ENCODE results near the gene NFE2L3.
"Not testable (repeated sequence)": the region's sequence is repeated elsewhere in the genome, so short reads cannot be mapped to it uniquely, and the experiment has no call there.

The NFE2L3 gene

GRCh38 chr7:26155531-26156375 lies 3.8 kb downstream of the NFE2L3 start:
- H3K36me3 ChIP-seq (ENCODE audit: control insufficient read depth, insufficient read depth, low read length) = no peaks in the 10 kb centered on the region
- peaks cover 35% of the 10 kb centered on the region for H3K4me1 ChIP-seq (ENCODE audit: control insufficient read depth, insufficient read depth, low read length, poor library complexity, severe bottlenecking)
- no peaks in the 10 kb centered on the region for H3K9me3 ChIP-seq (ENCODE audit: control insufficient read depth, low read length)
- H3K27me3 ChIP-seq (replicated peaks; ENCODE audit: control insufficient read depth, insufficient read depth, low read length, poor library complexity, severe bottlenecking) = no peaks in the 10 kb centered on the region
- DNase-seq = no peak
- H3K27ac ChIP-seq (ENCODE audit: insufficient read depth, low read length, poor library complexity, severe bottlenecking) = peak overlapping the region; percentile 79
- H3K4me3 ChIP-seq (ENCODE audit: insufficient read depth, low read depth, low read length, poor library complexity, severe bottlenecking) = no peak overlapping the region

GRCh38 chr7:26156451-26157420 lies 4.7 kb downstream of the NFE2L3 start:
- H3K27me3 ChIP-seq (replicated peaks; ENCODE audit: control insufficient read depth, insufficient read depth, low read length, poor library complexity, severe bottlenecking) = no peaks in the 10 kb centered on the region
- peak overlapping the region; percentile 21 for H3K4me3 ChIP-seq (ENCODE audit: insufficient read depth, low read depth, low read length, poor library complexity, severe bottlenecking)
- DNase-seq = peak; percentile 52 to 61 (median 53)
- no peaks in the 10 kb centered on the region for H3K36me3 ChIP-seq (ENCODE audit: control insufficient read depth, insufficient read depth, low read length)
- peaks cover 31% of the 10 kb centered on the region for H3K4me1 ChIP-seq (ENCODE audit: control insufficient read depth, insufficient read depth, low read length, poor library complexity, severe bottlenecking)
- peak overlapping the region; percentile 79 for H3K27ac ChIP-seq (ENCODE audit: insufficient read depth, low read length, poor library complexity, severe bottlenecking)
- H3K9me3 ChIP-seq (ENCODE audit: control insufficient read depth, low read length) = no peaks in the 10 kb centered on the region

GRCh38 chr7:26157520-26158105 lies 5.6 kb downstream of the NFE2L3 start:
- no peaks in the 10 kb centered on the region for H3K9me3 ChIP-seq (ENCODE audit: control insufficient read depth, low read length)
- no peak for DNase-seq
- no peak overlapping the region for H3K4me3 ChIP-seq (ENCODE audit: insufficient read depth, low read depth, low read length, poor library complexity, severe bottlenecking)
- H3K36me3 ChIP-seq (ENCODE audit: control insufficient read depth, insufficient read depth, low read length) = no peaks in the 10 kb centered on the region
- peaks cover 29% of the 10 kb centered on the region for H3K4me1 ChIP-seq (ENCODE audit: control insufficient read depth, insufficient read depth, low read length, poor library complexity, severe bottlenecking)
- H3K27me3 ChIP-seq (replicated peaks; ENCODE audit: control insufficient read depth, insufficient read depth, low read length, poor library complexity, severe bottlenecking) = no peaks in the 10 kb centered on the region
- H3K27ac ChIP-seq (ENCODE audit: insufficient read depth, low read length, poor library complexity, severe bottlenecking) = peak overlapping the region; percentile 79

GRCh38 chr7:26159243-26159642 lies 7.2 kb downstream of the NFE2L3 start:
- Histone ChIP-seq H3K27me3 (replicated peaks; ENCODE audit: control insufficient read depth, insufficient read depth, low read length, poor library complexity, severe bottlenecking) (no peaks in the 10 kb centered on the region), H3K27ac (ENCODE audit: insufficient read depth, low read length, poor library complexity, severe bottlenecking) (no peak overlapping the region), H3K4me3 (ENCODE audit: insufficient read depth, low read depth, low read length, poor library complexity, severe bottlenecking) (no peak overlapping the region), H3K9me3 (ENCODE audit: control insufficient read depth, low read length) (no peaks in the 10 kb centered on the region), H3K36me3 (ENCODE audit: control insufficient read depth, insufficient read depth, low read length) (no peaks in the 10 kb centered on the region), H3K4me1 (ENCODE audit: control insufficient read depth, insufficient read depth, low read length, poor library complexity, severe bottlenecking) (peaks cover 18% of the 10 kb centered on the region)
- DNase-seq = no peak

GRCh38 chr7:26160896-26161295 lies 8.9 kb downstream of the NFE2L3 start:
- Histone ChIP-seq H3K36me3 (ENCODE audit: control insufficient read depth, insufficient read depth, low read length) (no peaks in the 10 kb centered on the region), H3K27ac (ENCODE audit: insufficient read depth, low read length, poor library complexity, severe bottlenecking) (no peak overlapping the region), H3K9me3 (ENCODE audit: control insufficient read depth, low read length) (no peaks in the 10 kb centered on the region), H3K4me1 (ENCODE audit: control insufficient read depth, insufficient read depth, low read length, poor library complexity, severe bottlenecking) (peaks cover 9% of the 10 kb centered on the region), H3K4me3 (ENCODE audit: insufficient read depth, low read depth, low read length, poor library complexity, severe bottlenecking) (no peak overlapping the region), H3K27me3 (replicated peaks; ENCODE audit: control insufficient read depth, insufficient read depth, low read length, poor library complexity, severe bottlenecking) (no peaks in the 10 kb centered on the region)
- no peak for DNase-seq

- DNase-seq = no peak
- Histone ChIP-seq H3K27ac (ENCODE audit: insufficient read depth, low read length, poor library complexity, severe bottlenecking) (no peak overlapping the region), H3K9me3 (ENCODE audit: control insufficient read depth, low read length) (no peaks in the 10 kb centered on the region), H3K27me3 (replicated peaks; ENCODE audit: control insufficient read depth, insufficient read depth, low read length, poor library complexity, severe bottlenecking) (no peaks in the 10 kb centered on the region), H3K4me3 (ENCODE audit: insufficient read depth, low read depth, low read length, poor library complexity, severe bottlenecking) (no peak overlapping the region), H3K36me3 (ENCODE audit: control insufficient read depth, insufficient read depth, low read length) (no peaks in the 10 kb centered on the region), H3K4me1 (ENCODE audit: control insufficient read depth, insufficient read depth, low read length, poor library complexity, severe bottlenecking) (peaks cover 12% of the 10 kb centered on the region)
Measured at GRCh38 chr7:26162431-26162830, 10.4 kb downstream of the NFE2L3 start.

GRCh38 chr7:26163804-26164203 lies 11.8 kb downstream of the NFE2L3 start:
- DNase-seq; H3K36me3 ChIP-seq (ENCODE audit: control insufficient read depth, insufficient read depth, low read length); H3K4me3 ChIP-seq (ENCODE audit: insufficient read depth, low read depth, low read length, poor library complexity, severe bottlenecking); H3K27ac ChIP-seq (ENCODE audit: insufficient read depth, low read length, poor library complexity, severe bottlenecking); H3K27me3 ChIP-seq (replicated peaks; ENCODE audit: control insufficient read depth, insufficient read depth, low read length, poor library complexity, severe bottlenecking); H3K9me3 ChIP-seq (ENCODE audit: control insufficient read depth, low read length): not testable (repeated sequence)
- H3K4me1 ChIP-seq (ENCODE audit: control insufficient read depth, insufficient read depth, low read length, poor library complexity, severe bottlenecking) = peaks cover 12% of the 10 kb centered on the region

- H3K4me1 ChIP-seq (ENCODE audit: control insufficient read depth, insufficient read depth, low read length, poor library complexity, severe bottlenecking) = peaks cover 12% of the 10 kb centered on the region
- DNase-seq = no peak
- no peaks in the 10 kb centered on the region for H3K9me3 ChIP-seq (ENCODE audit: control insufficient read depth, low read length)
- no peak overlapping the region for H3K4me3 ChIP-seq (ENCODE audit: insufficient read depth, low read depth, low read length, poor library complexity, severe bottlenecking)
- H3K27ac ChIP-seq (ENCODE audit: insufficient read depth, low read length, poor library complexity, severe bottlenecking) = peak overlapping the region; percentile 13
- H3K36me3 ChIP-seq (ENCODE audit: control insufficient read depth, insufficient read depth, low read length) = no peaks in the 10 kb centered on the region
- H3K27me3 ChIP-seq (replicated peaks; ENCODE audit: control insufficient read depth, insufficient read depth, low read length, poor library complexity, severe bottlenecking) = no peaks in the 10 kb centered on the region
Measured at GRCh38 chr7:26165950-26166683, 14.1 kb downstream of the NFE2L3 start.

- Histone ChIP-seq H3K4me1 (ENCODE audit: control insufficient read depth, insufficient read depth, low read length, poor library complexity, severe bottlenecking) (peaks cover 12% of the 10 kb centered on the region), H3K27ac (ENCODE audit: insufficient read depth, low read length, poor library complexity, severe bottlenecking) (peak overlapping the region; percentile 28), H3K9me3 (ENCODE audit: control insufficient read depth, low read length) (no peaks in the 10 kb centered on the region), H3K27me3 (replicated peaks; ENCODE audit: control insufficient read depth, insufficient read depth, low read length, poor library complexity, severe bottlenecking) (no peaks in the 10 kb centered on the region), H3K4me3 (ENCODE audit: insufficient read depth, low read depth, low read length, poor library complexity, severe bottlenecking) (no peak overlapping the region), H3K36me3 (ENCODE audit: control insufficient read depth, insufficient read depth, low read length) (no peaks in the 10 kb centered on the region)
- DNase-seq = no peak
Measured at GRCh38 chr7:26166684-26167266, 14.8 kb downstream of the NFE2L3 start.
